ENCODE results near the gene BRICD5.

GRCh38 chr16:2237102-2237482 lies 26.4 kb upstream of the BRICD5 start:
- TF ChIP-seq, protein P1, sequence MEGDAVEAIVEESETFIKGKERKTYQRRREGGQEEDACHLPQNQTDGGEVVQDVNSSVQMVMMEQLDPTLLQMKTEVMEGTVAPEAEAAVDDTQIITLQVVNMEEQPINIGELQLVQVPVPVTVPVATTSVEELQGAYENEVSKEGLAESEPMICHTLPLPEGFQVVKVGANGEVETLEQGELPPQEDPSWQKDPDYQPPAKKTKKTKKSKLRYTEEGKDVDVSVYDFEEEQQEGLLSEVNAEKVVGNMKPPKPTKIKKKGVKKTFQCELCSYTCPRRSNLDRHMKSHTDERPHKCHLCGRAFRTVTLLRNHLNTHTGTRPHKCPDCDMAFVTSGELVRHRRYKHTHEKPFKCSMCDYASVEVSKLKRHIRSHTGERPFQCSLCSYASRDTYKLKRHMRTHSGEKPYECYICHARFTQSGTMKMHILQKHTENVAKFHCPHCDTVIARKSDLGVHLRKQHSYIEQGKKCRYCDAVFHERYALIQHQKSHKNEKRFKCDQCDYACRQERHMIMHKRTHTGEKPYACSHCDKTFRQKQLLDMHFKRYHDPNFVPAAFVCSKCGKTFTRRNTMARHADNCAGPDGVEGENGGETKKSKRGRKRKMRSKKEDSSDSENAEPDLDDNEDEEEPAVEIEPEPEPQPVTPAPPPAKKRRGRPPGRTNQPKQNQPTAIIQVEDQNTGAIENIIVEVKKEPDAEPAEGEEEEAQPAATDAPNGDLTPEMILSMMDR (IDR thresholded peaks at IDR 0.05; ENCODE audit: borderline replicate concordance, extremely low read depth, low read length, poor library complexity, severe bottlenecking) = no peak
- no peak for TF ChIP-seq EZH2 (IDR thresholded peaks at IDR 0.05; ENCODE audit: borderline replicate concordance, low read depth, low read length, severe bottlenecking)
